ENCODE measurements around the gene ACAD10. TPM values are rescaled to one million over a fixed set of nuclear protein-coding genes. Genes with fewer than 3 reads are reported as not detected.

Gene ACAD10
- total and polyA plus RNA-seq, 4 donors, result 10.7 to 34.8 (median 21.2) TPM

GRCh38 chr12:111756196-111756595, 70.3 kb downstream of the ACAD10 start:
- Histone ChIP-seq H3K4me1 (ENCODE audit: control insufficient read depth in 4 of 4, insufficient read depth in 4 of 4, low read length in 3 of 4) (peaks cover 15 to 51% (median 23%) of the 10 kb centered on the region in 4 donors), H3K4me3 (ENCODE audit: low read depth in 1 of 3, low read length in 3 of 3) (no peak overlapping the region), H3K27ac (ENCODE audit: low read depth in 1 of 2, low read length in 2 of 2) (no peak overlapping the region), H3K9ac (ENCODE audit: low read depth in 1 of 2, low read length in 2 of 2) (no peak overlapping the region), H3K36me3 (ENCODE audit: control insufficient read depth in 4 of 4, insufficient read depth in 3 of 4, low read depth in 1 of 4, low read length in 3 of 4) (peaks cover 0 to 5% (median 3%) of the 10 kb centered on the region in 4 donors), H3K27me3 (ENCODE audit: control insufficient read depth in 4 of 4, insufficient read depth in 4 of 4, low read length in 3 of 4) (no peaks in the 10 kb centered on the region), H3K9me3 (ENCODE audit: control insufficient read depth in 4 of 4, low read length in 3 of 4) (no peaks in the 10 kb centered on the region)
- 94% methylated on average over 15 of the region's 15 CpGs for WGBS
- DNase-seq (ENCODE audit: low spot score), result no peak
- TF ChIP-seq NR2F2 (IDR thresholded peaks at IDR 0.05), result no peak
- TF ChIP-seq HNF4A (conservative IDR thresholded peaks at IDR 0.05), result no peak
- no peak for TF ChIP-seq ZBTB33 (IDR thresholded peaks at IDR 0.05)
- TF ChIP-seq YY1 (IDR thresholded peaks at IDR 0.05), result no peak
- TF ChIP-seq GABPA (IDR thresholded peaks at IDR 0.05 in 1 of 2, conservative IDR thresholded peaks at IDR 0.05 in 1 of 2), result no peak
- no peak for TF ChIP-seq MAX (IDR thresholded peaks at IDR 0.05)
- no peak for TF ChIP-seq FOXA1 (IDR thresholded peaks at IDR 0.05)
- TF ChIP-seq EGR1 (IDR thresholded peaks at IDR 0.05; ENCODE audit: low read depth in 2 of 2), result no peak
- TF ChIP-seq HNF4G (IDR thresholded peaks at IDR 0.05), result no peak
- TF ChIP-seq RAD21 (IDR thresholded peaks at IDR 0.05), result no peak
- TF ChIP-seq TAF1 (conservative IDR thresholded peaks at IDR 0.05), result no peak
- no peak for TF ChIP-seq SP1 (IDR thresholded peaks at IDR 0.05)
- TF ChIP-seq CTCF (IDR thresholded peaks at IDR 0.05; ENCODE audit: low read depth, low read length, missing input control), result no peak
- TF ChIP-seq FOXA2 (IDR thresholded peaks at IDR 0.05), result no peak
- no peak for TF ChIP-seq JUND (IDR thresholded peaks at IDR 0.05)
- no peak for TF ChIP-seq REST (IDR thresholded peaks at IDR 0.05)

- WGBS, result 74% methylated on average over 7 of the region's 7 CpGs
- TF ChIP-seq FOXA1 (IDR thresholded peaks at IDR 0.05), result no peak
- no peak for TF ChIP-seq CTCF (IDR thresholded peaks at IDR 0.05; ENCODE audit: low read depth, low read length, missing input control)
- TF ChIP-seq HNF4A (conservative IDR thresholded peaks at IDR 0.05), result no peak
- TF ChIP-seq EGR1 (IDR thresholded peaks at IDR 0.05; ENCODE audit: low read depth in 2 of 2), result no peak
- TF ChIP-seq YY1 (IDR thresholded peaks at IDR 0.05), result no peak
- TF ChIP-seq REST (IDR thresholded peaks at IDR 0.05), result no peak
- TF ChIP-seq JUND (IDR thresholded peaks at IDR 0.05), result no peak
- TF ChIP-seq RAD21 (IDR thresholded peaks at IDR 0.05), result no peak
- no peak for TF ChIP-seq SP1 (IDR thresholded peaks at IDR 0.05)
- no peak for TF ChIP-seq FOXA2 (IDR thresholded peaks at IDR 0.05)
- no peak for TF ChIP-seq HNF4G (IDR thresholded peaks at IDR 0.05)
- no peak for TF ChIP-seq MAX (IDR thresholded peaks at IDR 0.05)
- no peak for TF ChIP-seq TAF1 (conservative IDR thresholded peaks at IDR 0.05)
- H3K36me3 ChIP-seq (ENCODE audit: control insufficient read depth in 4 of 4, insufficient read depth in 3 of 4, low read depth in 1 of 4, low read length in 3 of 4), result peaks cover 0 to 5% (median 3%) of the 10 kb centered on the region in 4 donors
- no peak overlapping the region for H3K9ac ChIP-seq (ENCODE audit: low read depth in 1 of 2, low read length in 2 of 2)
- H3K9me3 ChIP-seq (ENCODE audit: control insufficient read depth in 4 of 4, low read length in 3 of 4), result no peaks in the 10 kb centered on the region
- no peaks in the 10 kb centered on the region for H3K27me3 ChIP-seq (ENCODE audit: control insufficient read depth in 4 of 4, insufficient read depth in 4 of 4, low read length in 3 of 4)
- no peak overlapping the region for H3K4me3 ChIP-seq (ENCODE audit: low read depth in 1 of 3, low read length in 3 of 3)
- peaks cover 15 to 51% (median 23%) of the 10 kb centered on the region in 4 donors for H3K4me1 ChIP-seq (ENCODE audit: control insufficient read depth in 4 of 4, insufficient read depth in 4 of 4, low read length in 3 of 4)
- DNase-seq (ENCODE audit: low spot score), result no peak
- no peak overlapping the region for H3K27ac ChIP-seq (ENCODE audit: low read depth in 1 of 2, low read length in 2 of 2)
Measured at GRCh38 chr12:111756681-111757080, 70.8 kb downstream of the ACAD10 start.

Data from liver (tissue), 9 donors.